Natural killer cell (primary cell): ENCODE data around the gene PXN. TPM values are rescaled to one million over a fixed set of nuclear protein-coding genes. Genes with fewer than 3 reads are reported as not detected.
A peak's percentile ranks its signal among the peaks of the same experiment; 100 is the strongest.

Experiments
- ATAC-seq, 3 donors: fragments of 150-1000 bp in 2 of 3; fragments of 200-7000 bp in 1 of 3; cut with Tn5 transposase; 1 replicate in 1 of 3; 2 replicates in 2 of 3; pipeline ENCODE4 v1.10.0; 2021; ENCODE audit warnings: mild to moderate bottlenecking in 2 of 3, moderate library complexity in 2 of 3
- DNase-seq, 2 donors: peaks; one replicate each; pipeline versions ENCODE4 v3.0.0 to v3.0.0-alpha.2; 2013 to 2021; ENCODE audit warnings: mixed read lengths in 1 of 2
- H3K27ac ChIP-seq: one replicate; pipeline ENCODE4 v1.5.1; 2013; ENCODE audit warnings: mild to moderate bottlenecking, low read length
- H3K27me3 ChIP-seq: one replicate; pipeline ENCODE4 v1.6.1; 2013; ENCODE audit warnings: low read length; ENCODE audit not compliant: control insufficient read depth, insufficient read depth
- H3K36me3 ChIP-seq: one replicate; pipeline ENCODE4 v1.6.1; 2013; ENCODE audit warnings: low read length; ENCODE audit not compliant: control insufficient read depth, insufficient read depth
- H3K4me1 ChIP-seq: one replicate; pipeline ENCODE4 v1.6.1; 2013; ENCODE audit warnings: low read length; ENCODE audit not compliant: control insufficient read depth, insufficient read depth
- H3K4me3 ChIP-seq: one replicate; pipeline ENCODE4 v1.5.1; 2013; ENCODE audit warnings: low read length
- H3K9me3 ChIP-seq: one replicate; pipeline ENCODE4 v1.6.1; 2013; ENCODE audit warnings: low read length; ENCODE audit not compliant: control insufficient read depth, insufficient read depth
- H3K27ac Mint-ChIP-seq, 2 donors: one replicate each; pipeline ENCODE4 v1.8.0; 2022; ENCODE audit warnings: mild to moderate bottlenecking in 2 of 2, mixed read lengths in 2 of 2, moderate library complexity in 1 of 2
- H3K27me3 Mint-ChIP-seq, 2 donors: one replicate each; pipeline ENCODE4 v1.8.0; 2022; ENCODE audit warnings: low read depth in 2 of 2, mixed read lengths in 2 of 2
- H3K36me3 Mint-ChIP-seq: one replicate; pipeline ENCODE4 v1.8.0; 2022; ENCODE audit warnings: mixed read lengths
- H3K4me1 Mint-ChIP-seq, 2 donors: one replicate each; pipeline ENCODE4 v1.8.0; 2022; ENCODE audit warnings: mixed read lengths in 2 of 2
- H3K4me3 Mint-ChIP-seq: one replicate; pipeline ENCODE4 v1.8.0; 2022; ENCODE audit warnings: mild to moderate bottlenecking, moderate library complexity, mixed read lengths
- H3K9me3 Mint-ChIP-seq, 2 donors: one replicate each; pipeline ENCODE4 v1.8.0; 2022; ENCODE audit warnings: mixed read lengths in 2 of 2
- CTCF ChIP-seq: fragments of 200-600 bp; IDR thresholded peaks from one replicate; pipeline ENCODE4 v1.8.0; 2022; ENCODE audit warnings: antibody characterized with exemption
- WGBS: methylation state at CpG from one replicate; pipeline ENCODE4 v1.1.7; 2013; ENCODE audit warnings: missing lambda C conversion rate; ENCODE audit not compliant: insufficient coverage; 5-methylcytosine and 5-hydroxymethylcytosine counted together
- intact Hi-C: fragments of 100-400 bp; cut with micrococcal nuclease; formaldehyde crosslinking; loops from one replicate; pipeline ENCODE4 v1.14.2; 2022
- total RNA-seq, 4 donors: library from RNA; stranded (reverse); fragments of 120-200 nt in 1 of 4; gene quantifications; one replicate each; pipeline versions ENCODE4 v1.2.3 to v1.2.4, GENCODE V29; 2013 to 2022

Gene PXN
- total RNA-seq, 3 donors from 2014 or later (not counting 1 experiment from before 2014, with no cell fraction given), result 436 to 504 (median 478) TPM

- H3K4me3 Mint-ChIP-seq, result peak overlapping the region; percentile 87
- peak overlapping the region; percentile 54 for H3K27ac ChIP-seq
- H3K9me3 Mint-ChIP-seq, result no peaks in the 10 kb centered on the region
- peak; percentile 9 for TF ChIP-seq CTCF
- intact Hi-C loops, result loop anchor here (1.0 kb wide), 1 partner anchor 27 kb away; no protein-coding TSS in a partner anchor
- DNase-seq (peak; percentile 43 to 49), ATAC-seq (peak; percentile 52 to 70 (median 63))
- H3K4me1 Mint-ChIP-seq, result peaks cover 82 to 89% of the 10 kb centered on the region in 2 donors
- no peaks in the 10 kb centered on the region for H3K36me3 ChIP-seq
- 72% methylated on average over 18 of the region's 18 CpGs for WGBS
- no peaks in the 10 kb centered on the region for H3K9me3 ChIP-seq
- H3K36me3 Mint-ChIP-seq, result no peaks in the 10 kb centered on the region
- H3K27me3 Mint-ChIP-seq, result no peaks in the 10 kb centered on the region
- H3K27ac Mint-ChIP-seq, result peak overlapping the region; percentile 76 to 84
- H3K4me1 ChIP-seq, result peaks cover 100% of the 10 kb centered on the region
- H3K27me3 ChIP-seq, result no peaks in the 10 kb centered on the region
- no peak overlapping the region for H3K4me3 ChIP-seq
Measured at GRCh38 chr12:120235369-120236323, 29.9 kb downstream of the PXN start.

DNA sequence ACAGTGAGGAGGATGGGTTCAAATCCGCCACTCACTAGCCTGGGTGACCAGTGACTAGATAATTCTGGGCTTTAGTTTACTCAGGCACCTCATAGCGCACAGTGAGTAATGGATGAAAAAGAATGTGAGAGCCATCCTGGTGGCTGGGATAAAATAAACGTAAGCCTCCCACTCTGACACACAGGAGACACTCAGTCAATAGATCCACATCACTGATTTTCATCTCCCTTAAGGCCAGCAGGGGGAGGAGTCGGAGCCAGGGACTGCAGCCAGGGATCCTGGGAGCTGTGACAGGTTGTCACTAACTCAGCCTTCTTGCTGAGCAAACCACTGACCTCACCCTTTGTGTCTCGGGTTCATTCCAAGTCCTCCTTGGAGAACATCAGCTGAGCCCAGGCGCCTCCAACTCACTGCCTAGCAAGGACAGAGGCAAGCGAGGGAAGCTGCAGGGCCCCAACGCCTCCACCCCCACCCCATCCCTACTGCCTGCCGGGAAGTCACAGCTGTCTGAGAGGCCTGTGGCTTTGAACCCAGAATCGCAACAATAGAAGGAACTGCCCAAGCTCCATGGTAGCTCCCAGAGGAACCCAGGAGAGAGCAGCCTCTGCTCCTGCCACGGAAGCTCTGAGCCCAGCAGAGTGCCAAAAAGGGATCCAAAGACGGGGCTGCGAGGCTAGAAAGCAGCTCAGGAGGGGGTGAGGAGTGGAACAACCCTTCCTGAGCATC, 30.7 kb downstream of the PXN start:
- intact Hi-C loops, result no loop called here
- ATAC-seq (no peak), DNase-seq (peak in 1 of 2 donors; percentile 38)
- no peaks in the 10 kb centered on the region for H3K27me3 Mint-ChIP-seq
- Histone ChIP-seq H3K4me3 (no peak overlapping the region), H3K27ac (peak overlapping the region; percentile 54), H3K36me3 (no peaks in the 10 kb centered on the region), H3K27me3 (no peaks in the 10 kb centered on the region), H3K9me3 (no peaks in the 10 kb centered on the region), H3K4me1 (peaks cover 100% of the 10 kb centered on the region)
- H3K36me3 Mint-ChIP-seq, result no peaks in the 10 kb centered on the region
- H3K9me3 Mint-ChIP-seq, result no peaks in the 10 kb centered on the region
- peaks cover 78 to 88% of the 10 kb centered on the region in 2 donors for H3K4me1 Mint-ChIP-seq
- 64% methylated on average over 13 of the region's 13 CpGs for WGBS
- peak overlapping the region; percentile 90 for H3K4me3 Mint-ChIP-seq
- H3K27ac Mint-ChIP-seq, result peak overlapping the region; percentile 76 to 84
- no peak for TF ChIP-seq CTCF

DNA sequence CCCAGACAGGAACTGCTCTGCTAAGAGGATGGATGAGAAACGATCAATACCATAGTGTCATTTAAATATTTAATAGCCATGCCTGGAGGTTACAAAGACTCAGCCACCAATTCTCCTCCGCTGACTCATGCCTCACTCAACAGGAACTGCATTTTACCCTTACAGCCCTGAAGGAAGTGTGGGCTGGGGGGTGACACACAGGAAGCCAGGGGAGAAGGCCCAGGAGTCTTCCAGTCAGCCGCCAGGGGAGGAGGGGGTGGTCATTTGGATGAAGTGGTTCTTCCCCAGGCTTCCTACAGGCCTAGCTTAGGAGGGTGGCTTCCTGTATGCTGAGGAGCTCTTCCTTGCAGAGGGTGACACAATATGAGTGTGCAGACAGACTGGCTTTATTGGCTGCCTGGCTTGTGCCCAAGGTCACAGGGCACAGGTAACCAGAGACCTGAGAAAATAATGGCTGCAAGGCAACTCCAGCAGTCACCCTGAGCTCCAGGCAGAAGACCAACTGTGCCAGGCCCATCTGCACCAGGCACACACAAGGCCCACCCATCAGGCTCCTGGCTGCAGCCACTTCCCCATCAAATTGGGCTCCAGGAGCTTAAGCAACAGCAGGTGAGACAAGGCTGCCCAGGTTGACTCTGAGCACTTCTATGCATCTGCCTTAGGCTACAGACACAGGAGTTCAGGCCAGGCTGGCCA, 34.1 kb downstream of the PXN start:
- Histone ChIP-seq H3K4me1 (peaks cover 98% of the 10 kb centered on the region), H3K27ac (peak overlapping the region; percentile 73), H3K36me3 (peaks cover 4% of the 10 kb centered on the region), H3K4me3 (no peak overlapping the region), H3K9me3 (no peaks in the 10 kb centered on the region), H3K27me3 (no peaks in the 10 kb centered on the region)
- no peaks in the 10 kb centered on the region for H3K27me3 Mint-ChIP-seq
- peak overlapping the region; percentile 76 to 84 for H3K27ac Mint-ChIP-seq
- H3K9me3 Mint-ChIP-seq, result no peaks in the 10 kb centered on the region
- H3K4me1 Mint-ChIP-seq, result peaks cover 92 to 96% of the 10 kb centered on the region in 2 donors
- intact Hi-C loops, result loop anchor here (2.0 kb wide), 1 partner anchor 21 kb away; no protein-coding TSS in a partner anchor
- H3K4me3 Mint-ChIP-seq, result peak overlapping the region; percentile 90
- 13% methylated on average over 2 of the region's 3 CpGs for WGBS
- peak; percentile 52 to 63 (median 63) for ATAC-seq
- peak; percentile 62 to 76 for DNase-seq
- TF ChIP-seq CTCF, result no peak
- H3K36me3 Mint-ChIP-seq, result no peaks in the 10 kb centered on the region
